Activated naive CD8-positive, alpha-beta T cell treated with anti-CD3 and anti-CD28 coated beads, Interleukin-2, amount 10 ng/mL, durations not matched to agents 7 days and 5 days (primary cell): ENCODE measurements around the gene FUT8. TPM values are rescaled to one million over a fixed set of nuclear protein-coding genes. Genes with fewer than 3 reads are reported as not detected.

Experiments used
- ATAC-seq: fragments of 150-1000 bp; cut with Tn5 transposase; one replicate; pipeline ENCODE4 v1.10.0; 2021; ENCODE audit warnings: low read depth, moderate library complexity
- POLR2A ChIA-PET: fragments of 350-600 bp; sonication (Branson Sonifier 250); formaldehyde crosslinking; loops from one replicate; lab custom pipeline; 2021; ENCODE audit warnings: antibody characterized with exemption; lab: Charles Lee
- DNase-seq: peaks from one replicate; pipeline ENCODE4 v3.0.0; 2021
- H3K27ac Mint-ChIP-seq: one replicate; pipeline ENCODE4 v1.8.0; 2022; ENCODE audit warnings: mild to moderate bottlenecking, mixed read lengths
- H3K27me3 Mint-ChIP-seq: one replicate; pipeline ENCODE4 v1.8.0; 2022; ENCODE audit warnings: mild to moderate bottlenecking, moderate library complexity, mixed read lengths
- H3K36me3 Mint-ChIP-seq: one replicate; pipeline ENCODE4 v1.8.0; 2021; ENCODE audit warnings: mild to moderate bottlenecking, mixed read lengths
- H3K4me1 Mint-ChIP-seq: one replicate; pipeline ENCODE4 v1.8.0; 2021; ENCODE audit warnings: mixed read lengths
- H3K4me3 Mint-ChIP-seq: one replicate; pipeline ENCODE4 v1.8.0; 2022; ENCODE audit warnings: mild to moderate bottlenecking, moderate library complexity, mixed read lengths
- H3K9me3 Mint-ChIP-seq: one replicate; pipeline ENCODE4 v1.8.0; 2021; ENCODE audit warnings: mixed read lengths
- total RNA-seq, 2 experiments: library from RNA; stranded (reverse); gene quantifications; one replicate each; pipeline ENCODE4 v1.2.3, GENCODE V29; 2021

The FUT8 gene
- total RNA-seq, 2 experiments from 2014 or later, result 82.7 to 86.4 TPM

- H3K9me3 Mint-ChIP-seq, result peaks cover 3% of the 10 kb centered on the region
- H3K27me3 Mint-ChIP-seq, result no peaks in the 10 kb centered on the region
- peaks cover 26% of the 10 kb centered on the region for H3K4me1 Mint-ChIP-seq
- peak overlapping the region; percentile 19 for H3K27ac Mint-ChIP-seq
- no peak for DNase-seq
- POLR2A ChIA-PET, result no interaction called here
- no peak for ATAC-seq
- no peak overlapping the region for H3K4me3 Mint-ChIP-seq
- H3K36me3 Mint-ChIP-seq, result peaks cover 44% of the 10 kb centered on the region
Measured at GRCh38 chr14:65487783-65488494, 75.4 kb downstream of the FUT8 start.

GRCh38 chr14:65491274-65491673 lies 78.7 kb downstream of the FUT8 start:
- Mint-ChIP-seq H3K27ac (no peak overlapping the region), H3K4me1 (peaks cover 25% of the 10 kb centered on the region), H3K27me3 (no peaks in the 10 kb centered on the region), H3K9me3 (peaks cover 6% of the 10 kb centered on the region), H3K36me3 (peaks cover 45% of the 10 kb centered on the region), H3K4me3 (no peak overlapping the region)
- DNase-seq (no peak), ATAC-seq (no peak)
- POLR2A ChIA-PET, result no interaction called here

GRCh38 chr14:65492266-65492665 lies 79.7 kb downstream of the FUT8 start:
- Mint-ChIP-seq H3K4me3 (no peak overlapping the region), H3K9me3 (peaks cover 8% of the 10 kb centered on the region), H3K27ac (no peak overlapping the region), H3K36me3 (peaks cover 49% of the 10 kb centered on the region), H3K4me1 (peaks cover 23% of the 10 kb centered on the region), H3K27me3 (no peaks in the 10 kb centered on the region)
- no peak for ATAC-seq
- DNase-seq, result no peak
- POLR2A ChIA-PET, result no interaction called here

- peaks cover 11% of the 10 kb centered on the region for H3K9me3 Mint-ChIP-seq
- H3K4me3 Mint-ChIP-seq, result no peak overlapping the region
- H3K27me3 Mint-ChIP-seq, result no peaks in the 10 kb centered on the region
- peaks cover 56% of the 10 kb centered on the region for H3K36me3 Mint-ChIP-seq
- DNase-seq, result no peak
- ATAC-seq, result no peak
- peaks cover 19% of the 10 kb centered on the region for H3K4me1 Mint-ChIP-seq
- no peak overlapping the region for H3K27ac Mint-ChIP-seq
- POLR2A ChIA-PET, result no interaction called here
Measured at GRCh38 chr14:65495196-65495595, 82.7 kb downstream of the FUT8 start.

GRCh38 chr14:65496178-65496993 lies 83.9 kb downstream of the FUT8 start:
- H3K36me3 Mint-ChIP-seq, result peaks cover 52% of the 10 kb centered on the region
- no peak overlapping the region for H3K4me3 Mint-ChIP-seq
- ATAC-seq (no peak), DNase-seq (no peak)
- H3K27ac Mint-ChIP-seq, result peak overlapping the region; percentile 5
- peaks cover 11% of the 10 kb centered on the region for H3K9me3 Mint-ChIP-seq
- H3K4me1 Mint-ChIP-seq, result peaks cover 25% of the 10 kb centered on the region
- no peaks in the 10 kb centered on the region for H3K27me3 Mint-ChIP-seq
- POLR2A ChIA-PET, result no interaction called here

GRCh38 chr14:65499138-65499537 lies 86.6 kb downstream of the FUT8 start:
- Mint-ChIP-seq H3K9me3 (peaks cover 8% of the 10 kb centered on the region), H3K4me3 (no peak overlapping the region), H3K4me1 (peaks cover 29% of the 10 kb centered on the region), H3K36me3 (peaks cover 43% of the 10 kb centered on the region), H3K27me3 (no peaks in the 10 kb centered on the region), H3K27ac (no peak overlapping the region)
- no peak for ATAC-seq
- POLR2A ChIA-PET, result interaction anchor here (0.6 kb wide), 1 partner anchor 176 kb away, joined by 3 read pairs; no protein-coding TSS in a partner anchor
- no peak for DNase-seq

GRCh38 chr14:65500075-65500474 lies 87.5 kb downstream of the FUT8 start:
- Mint-ChIP-seq H3K4me1 (peaks cover 30% of the 10 kb centered on the region), H3K4me3 (no peak overlapping the region), H3K36me3 (peaks cover 44% of the 10 kb centered on the region), H3K27me3 (no peaks in the 10 kb centered on the region), H3K27ac (no peak overlapping the region), H3K9me3 (peaks cover 8% of the 10 kb centered on the region)
- no peak for DNase-seq
- POLR2A ChIA-PET, result no interaction called here
- ATAC-seq, result no peak

- Mint-ChIP-seq H3K27ac (no peak overlapping the region), H3K27me3 (no peaks in the 10 kb centered on the region), H3K4me1 (peaks cover 28% of the 10 kb centered on the region), H3K9me3 (peaks cover 4% of the 10 kb centered on the region), H3K4me3 (no peak overlapping the region), H3K36me3 (peaks cover 40% of the 10 kb centered on the region)
- POLR2A ChIA-PET, result no interaction called here
- ATAC-seq (no peak), DNase-seq (no peak)
Measured at GRCh38 chr14:65501328-65501727, 88.8 kb downstream of the FUT8 start.

- Mint-ChIP-seq H3K4me1 (peaks cover 26% of the 10 kb centered on the region), H3K9me3 (peaks cover 3% of the 10 kb centered on the region), H3K27me3 (no peaks in the 10 kb centered on the region), H3K4me3 (no peak overlapping the region), H3K36me3 (peaks cover 41% of the 10 kb centered on the region), H3K27ac (peak overlapping the region; percentile 19)
- DNase-seq (no peak), ATAC-seq (no peak)
- POLR2A ChIA-PET, result no interaction called here
Measured at GRCh38 chr14:65502676-65503124, 90.2 kb downstream of the FUT8 start.

- POLR2A ChIA-PET, result no interaction called here
- peaks cover 24% of the 10 kb centered on the region for H3K4me1 Mint-ChIP-seq
- no peak overlapping the region for H3K27ac Mint-ChIP-seq
Measured at GRCh38 chr14:65503771-65504170, 91.2 kb downstream of the FUT8 start.

GRCh38 chr14:65506801-65507200 lies 94.3 kb downstream of the FUT8 start:
- peaks cover 21% of the 10 kb centered on the region for H3K4me1 Mint-ChIP-seq
- H3K27me3 Mint-ChIP-seq, result no peaks in the 10 kb centered on the region
- peaks cover 45% of the 10 kb centered on the region for H3K36me3 Mint-ChIP-seq
- ATAC-seq (no peak), DNase-seq (no peak)
- H3K27ac Mint-ChIP-seq, result no peak overlapping the region
- peaks cover 11% of the 10 kb centered on the region for H3K9me3 Mint-ChIP-seq
- POLR2A ChIA-PET, result no interaction called here
- no peak overlapping the region for H3K4me3 Mint-ChIP-seq

More at GRCh38 chr14:65503771-65504170, 91.2 kb downstream of the FUT8 start:
- no peak overlapping the region for H3K4me3 Mint-ChIP-seq
- DNase-seq (no peak), ATAC-seq (no peak)
- peaks cover 2% of the 10 kb centered on the region for H3K9me3 Mint-ChIP-seq
- peaks cover 41% of the 10 kb centered on the region for H3K36me3 Mint-ChIP-seq
- H3K27me3 Mint-ChIP-seq, result no peaks in the 10 kb centered on the region

GRCh38 chr14:65509842-65510241 lies 97.3 kb downstream of the FUT8 start:
- H3K9me3 Mint-ChIP-seq, result peaks cover 11% of the 10 kb centered on the region
- H3K4me1 Mint-ChIP-seq, result peaks cover 13% of the 10 kb centered on the region
- peaks cover 58% of the 10 kb centered on the region for H3K36me3 Mint-ChIP-seq
- no peak overlapping the region for H3K27ac Mint-ChIP-seq
- ATAC-seq, result no peak
- H3K4me3 Mint-ChIP-seq, result no peak overlapping the region
- no peaks in the 10 kb centered on the region for H3K27me3 Mint-ChIP-seq
- no peak for DNase-seq
- POLR2A ChIA-PET, result no interaction called here

- Mint-ChIP-seq H3K27me3 (no peaks in the 10 kb centered on the region), H3K36me3 (peaks cover 46% of the 10 kb centered on the region), H3K4me1 (peaks cover 36% of the 10 kb centered on the region), H3K27ac (no peak overlapping the region), H3K9me3 (peaks cover 10% of the 10 kb centered on the region), H3K4me3 (no peak overlapping the region)
- no peak for DNase-seq
- POLR2A ChIA-PET, result no interaction called here
- ATAC-seq, result no peak
Measured at GRCh38 chr14:65513671-65514070, 101.1 kb downstream of the FUT8 start.
